Upper lobe of left lung (tissue), 6 donors: ENCODE data around the gene VWA5B1. TPM values are rescaled to one million over a fixed set of nuclear protein-coding genes. Genes with fewer than 3 reads are reported as not detected.

ENCODE experiments used
- ATAC-seq, 2 donors: fragments of 200-7000 bp; cut with Tn5 transposase; one replicate each; pipeline ENCODE4 v1.9.1; 2022; ENCODE audit warnings: mild to moderate bottlenecking in 2 of 2, moderate library complexity in 2 of 2; ENCODE audit not compliant: low FRiP score in 2 of 2
- DNase-seq, 2 donors: peaks; one replicate each; pipeline ENCODE4 v3.0.0-alpha.2; 2019 to 2020
- H3K27ac ChIP-seq, 4 donors: fragments of 200-600 bp; sonication (generic); one replicate each; pipeline ENCODE4 v1.5.1; 2016 to 2019
- H3K27me3 ChIP-seq, 4 donors: fragments of 200-600 bp; sonication (generic); one replicate each; pipeline ENCODE4 v1.5.1; 2017 to 2019
- H3K36me3 ChIP-seq, 4 donors: fragments of 200-600 bp; sonication (generic); one replicate each; pipeline ENCODE4 v1.5.1; 2016 to 2019
- H3K4me1 ChIP-seq, 4 donors: fragments of 200-600 bp; sonication (generic); one replicate each; pipeline ENCODE4 v1.5.1; 2018 to 2019
- H3K4me3 ChIP-seq, 4 donors: fragments of 200-600 bp; sonication (generic); one replicate each; pipeline ENCODE4 v1.5.1; 2017 to 2019; ENCODE audit warnings: mild to moderate bottlenecking in 2 of 4, moderate library complexity in 1 of 4
- H3K9me3 ChIP-seq, 4 donors: fragments of 200-600 bp; sonication (generic); one replicate each; pipeline ENCODE4 v1.5.1; 2018 to 2019
- CTCF ChIP-seq, 6 experiments: fragments of 450-650 bp in 4 of 6; fragments of 200-600 bp in 2 of 6; sonication (generic) in 2 of 6; IDR thresholded peaks; one replicate each; pipeline ENCODE4 v1.5.1; 2016 to 2019; ENCODE audit warnings: antibody characterized with exemption in 6 of 6
- EP300 ChIP-seq, 4 donors: sonication (generic); formaldehyde crosslinking; IDR thresholded peaks; one replicate each; pipeline ENCODE4 v1.5.1; 2017; ENCODE audit warnings: antibody characterized with exemption in 4 of 4, control low read depth in 2 of 4
- POLR2A ChIP-seq, 4 donors: fragments of 450-650 bp; IDR thresholded peaks; one replicate each; pipeline ENCODE4 v1.5.1; 2016 to 2017; ENCODE audit warnings: antibody characterized with exemption in 4 of 4, mild to moderate bottlenecking in 2 of 4
- POLR2AphosphoS5 ChIP-seq, 2 donors: sonication (generic); formaldehyde crosslinking; IDR thresholded peaks; one replicate each; pipeline ENCODE4 v1.5.1; 2017; ENCODE audit warnings: antibody characterized with exemption in 2 of 2
- WGBS, 2 donors: methylation state at CpG; one replicate each; pipeline ENCODE4 v1.1.5; 2017 to 2018; 5-methylcytosine and 5-hydroxymethylcytosine counted together
- total RNA-seq, 6 donors: library from RNA; depleted of rRNA in 4 of 6; stranded (reverse); fragments of >200 nt in 4 of 6; gene quantifications; one replicate each; pipeline versions ENCODE4 v1.1.0 to v1.2.1, GENCODE V29; 2016 to 2021
- donor health status: DM: no; HTN: no; CAD: no; lungs with moderate emphysema.
- donor health status: DM: no; HTN: yes; CAD: no; lungs with severe emphysema.

The VWA5B1 gene
- total RNA-seq, 6 donors from 2014 or later, result 0.14 to 0.77 (median 0.46) TPM; not detected in 3

GRCh38 chr1:20381961-20382360, 91.3 kb downstream of the VWA5B1 start:
- no peak overlapping the region for H3K27ac ChIP-seq
- no peaks in the 10 kb centered on the region for H3K4me1 ChIP-seq
- TF ChIP-seq POLR2A (IDR thresholded peaks at IDR 0.05) (no peak), POLR2AphosphoS5 (IDR thresholded peaks at IDR 0.05) (no peak), CTCF (IDR thresholded peaks at IDR 0.05) (no peak), EP300 (IDR thresholded peaks at IDR 0.05) (no peak)
- WGBS, 2 donors, result 82 to 86% methylated on average over 2 of the region's 2 CpGs
- ATAC-seq (no peak), DNase-seq (no peak)
- H3K36me3 ChIP-seq, result no peaks in the 10 kb centered on the region
- H3K4me3 ChIP-seq, result no peak overlapping the region
- no peaks in the 10 kb centered on the region for H3K27me3 ChIP-seq
- no peaks in the 10 kb centered on the region for H3K9me3 ChIP-seq

- DNase-seq (no peak), ATAC-seq (no peak)
- Histone ChIP-seq H3K27me3 (peaks cover 0 to 2% (median 0%) of the 10 kb centered on the region in 4 donors), H3K9me3 (no peaks in the 10 kb centered on the region), H3K4me1 (no peaks in the 10 kb centered on the region), H3K4me3 (no peak overlapping the region), H3K36me3 (no peaks in the 10 kb centered on the region), H3K27ac (no peak overlapping the region)
- TF ChIP-seq EP300 (IDR thresholded peaks at IDR 0.05) (no peak), POLR2A (IDR thresholded peaks at IDR 0.05) (no peak), POLR2AphosphoS5 (IDR thresholded peaks at IDR 0.05) (no peak), CTCF (IDR thresholded peaks at IDR 0.05) (no peak)
- WGBS, 2 donors, result 85 to 87% methylated on average over 8 of the region's 8 CpGs
Measured at GRCh38 chr1:20382711-20383110, 92.0 kb downstream of the VWA5B1 start.

- DNase-seq (no peak), ATAC-seq (no peak)
- no peaks in the 10 kb centered on the region for H3K4me1 ChIP-seq
- 33 to 54% methylated on average over 3 of the region's 3 CpGs for WGBS, 2 donors
- no peak overlapping the region for H3K4me3 ChIP-seq
- no peak overlapping the region for H3K27ac ChIP-seq
- peaks cover 0 to 2% (median 0%) of the 10 kb centered on the region in 4 donors for H3K27me3 ChIP-seq
- H3K36me3 ChIP-seq, result no peaks in the 10 kb centered on the region
- H3K9me3 ChIP-seq, result no peaks in the 10 kb centered on the region
- no peak for TF ChIP-seq POLR2AphosphoS5 (IDR thresholded peaks at IDR 0.05)
Measured at GRCh38 chr1:20383631-20384030, 93.0 kb downstream of the VWA5B1 start.

- DNase-seq (no peak), ATAC-seq (no peak)
- no peak for TF ChIP-seq POLR2AphosphoS5 (IDR thresholded peaks at IDR 0.05)
- TF ChIP-seq POLR2A (IDR thresholded peaks at IDR 0.05), result no peak
- no peak for TF ChIP-seq EP300 (IDR thresholded peaks at IDR 0.05)
- no peak for TF ChIP-seq CTCF (IDR thresholded peaks at IDR 0.05)
- Histone ChIP-seq H3K27ac (no peak overlapping the region), H3K4me1 (no peaks in the 10 kb centered on the region), H3K27me3 (peaks cover 0 to 2% (median 0%) of the 10 kb centered on the region in 4 donors), H3K9me3 (no peaks in the 10 kb centered on the region), H3K36me3 (no peaks in the 10 kb centered on the region), H3K4me3 (no peak overlapping the region)
- WGBS, 2 donors, result 51 to 57% methylated on average over 6 of the region's 6 CpGs
Measured at GRCh38 chr1:20385630-20386029, 95.0 kb downstream of the VWA5B1 start.

- TF ChIP-seq EP300 (IDR thresholded peaks at IDR 0.05), result no peak
- no peak for TF ChIP-seq POLR2AphosphoS5 (IDR thresholded peaks at IDR 0.05)
- TF ChIP-seq CTCF (IDR thresholded peaks at IDR 0.05), result no peak
- TF ChIP-seq POLR2A (IDR thresholded peaks at IDR 0.05), result no peak
- Histone ChIP-seq H3K4me1 (no peaks in the 10 kb centered on the region), H3K36me3 (no peaks in the 10 kb centered on the region), H3K27me3 (peaks cover 0 to 2% (median 0%) of the 10 kb centered on the region in 4 donors), H3K4me3 (no peak overlapping the region), H3K9me3 (no peaks in the 10 kb centered on the region), H3K27ac (no peak overlapping the region)
- WGBS, 2 donors, result 39 to 46% methylated on average over 5 to 9 of the region's 9 CpGs
- peak in 1 of 2 donors; percentile 24 for ATAC-seq
- no peak for DNase-seq
Measured at GRCh38 chr1:20386323-20387081, 95.8 kb downstream of the VWA5B1 start.
